MM.1S (cell line): ENCODE results near the gene GLRA3.

Experiments used
- DNase-seq: peaks from one replicate; pipeline ENCODE4 v3.0.0-alpha.2; 2015
- H2AFZ ChIP-seq: fragments of 300-600 bp; sonication (generic); 2 replicates; pipeline ENCODE4 v1.6.0; 2016; ENCODE audit warnings: antibody characterized with exemption, low read length
- H3F3A ChIP-seq: fragments of 300-600 bp; sonication (generic); 2 replicates; pipeline ENCODE4 v1.6.1; 2016; ENCODE audit warnings: mild to moderate bottlenecking, antibody characterized with exemption, low read length, moderate library complexity, mixed read lengths; ENCODE audit not compliant: insufficient read depth
- H3K27ac ChIP-seq: fragments of 300-600 bp; sonication (generic); 2 replicates; pipeline ENCODE4 v1.5.1; 2016; ENCODE audit warnings: mild to moderate bottlenecking, low read length
- H3K27me3 ChIP-seq: fragments of 300-600 bp; sonication (generic); replicated peaks from 2 replicates; pipeline ENCODE4 v1.6.0; 2016; ENCODE audit warnings: low read length; ENCODE audit not compliant: insufficient read depth
- H3K36me3 ChIP-seq: fragments of 300-600 bp; sonication (generic); replicated peaks from 2 replicates; pipeline ENCODE4 v1.6.1; 2016; ENCODE audit warnings: mild to moderate bottlenecking, low read length, mixed read lengths; ENCODE audit not compliant: insufficient read depth
- H3K4me1 ChIP-seq: fragments of 300-600 bp; sonication (generic); 2 replicates; pipeline ENCODE4 v1.6.1; 2016; ENCODE audit warnings: low read length, mixed read lengths
- H3K4me2 ChIP-seq: fragments of 300-600 bp; sonication (generic); 2 replicates; pipeline ENCODE4 v1.6.0; 2016; ENCODE audit warnings: low read depth, low read length
- H3K4me3 ChIP-seq: fragments of 300-600 bp; sonication (generic); 2 replicates; pipeline ENCODE4 v1.5.1; 2016; ENCODE audit warnings: low read length, mixed read lengths
- H3K79me2 ChIP-seq: fragments of 300-600 bp; sonication (generic); 2 replicates; pipeline ENCODE4 v1.6.1; 2016; ENCODE audit warnings: mixed run types, low read length, mixed read lengths
- H3K9ac ChIP-seq: fragments of 300-600 bp; sonication (generic); 2 replicates; pipeline ENCODE4 v1.6.1; 2016; ENCODE audit warnings: low read length, mixed read lengths
- H3K9me2 ChIP-seq: fragments of 300-600 bp; sonication (generic); replicated peaks from 2 replicates; pipeline ENCODE4 v1.6.1; 2016; ENCODE audit warnings: mild to moderate bottlenecking, low read length, mixed read lengths; ENCODE audit not compliant: insufficient read depth
- H3K9me3 ChIP-seq: fragments of 300-600 bp; sonication (generic); replicated peaks from 2 replicates; pipeline ENCODE4 v1.6.1; 2016; ENCODE audit warnings: mild to moderate bottlenecking, low read length, mixed read lengths; ENCODE audit not compliant: insufficient read depth
- H4K20me1 ChIP-seq: fragments of 300-600 bp; sonication (generic); 2 replicates; pipeline ENCODE4 v1.6.1; 2016; ENCODE audit warnings: mild to moderate bottlenecking, low read length, moderate library complexity, mixed read lengths; ENCODE audit not compliant: insufficient read depth
- EZH2 ChIP-seq: fragments of 300-600 bp; sonication (generic); optimal IDR thresholded peaks from 2 replicates; pipeline ENCODE3; 2017; ENCODE audit warnings: low read depth, mild to moderate bottlenecking, antibody characterized with exemption, low read length, mixed read lengths
- EZH2phosphoT487 ChIP-seq: fragments of 300-600 bp; sonication (generic); IDR thresholded peaks from 2 replicates; pipeline ENCODE4 v1.6.1; 2018; ENCODE audit warnings: antibody characterized with exemption, low read length
- TF ChIP-seq, protein P1 (sequence below): fragments of 300-600 bp; sonication (generic); IDR thresholded peaks from 2 replicates; pipeline ENCODE4 v1.5.1; 2016; ENCODE audit warnings: antibody characterized with exemption, low read length, mixed read lengths

Gene GLRA3

DNA sequence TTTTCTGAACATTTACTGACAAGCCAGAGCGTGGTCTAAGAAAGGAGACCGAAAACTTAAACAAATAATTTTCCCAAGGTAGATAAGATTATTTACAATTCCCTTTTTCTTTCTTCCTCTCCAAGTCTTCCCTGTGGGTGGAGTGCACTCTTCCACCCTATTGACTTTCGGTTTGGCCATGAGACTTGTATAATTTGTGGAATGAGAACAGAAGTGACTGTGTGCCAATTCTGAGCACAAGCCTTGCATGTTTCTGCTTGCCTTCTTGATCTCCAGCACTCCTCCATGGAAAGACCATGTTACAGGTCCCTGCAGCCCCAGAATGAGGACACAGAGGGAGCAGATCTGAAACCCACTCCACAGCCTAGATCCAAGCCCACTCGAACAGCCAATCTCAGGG is 156.8 kb downstream of the GLRA3 start:
- no peaks in the 10 kb centered on the region for H3K4me1 ChIP-seq
- H2AFZ ChIP-seq = no peak overlapping the region
- H3K4me3 ChIP-seq = no peak overlapping the region
- no peaks in the 10 kb centered on the region for H3K9me2 ChIP-seq
- no peak overlapping the region for H3K27ac ChIP-seq
- H3K4me2 ChIP-seq = no peak overlapping the region
- H3K79me2 ChIP-seq = no peaks in the 10 kb centered on the region
- no peaks in the 10 kb centered on the region for H3F3A ChIP-seq
- DNase-seq = no peak
- H4K20me1 ChIP-seq = no peaks in the 10 kb centered on the region
- no peaks in the 10 kb centered on the region for H3K9me3 ChIP-seq
- H3K27me3 ChIP-seq = no peaks in the 10 kb centered on the region
- TF ChIP-seq, protein P1, sequence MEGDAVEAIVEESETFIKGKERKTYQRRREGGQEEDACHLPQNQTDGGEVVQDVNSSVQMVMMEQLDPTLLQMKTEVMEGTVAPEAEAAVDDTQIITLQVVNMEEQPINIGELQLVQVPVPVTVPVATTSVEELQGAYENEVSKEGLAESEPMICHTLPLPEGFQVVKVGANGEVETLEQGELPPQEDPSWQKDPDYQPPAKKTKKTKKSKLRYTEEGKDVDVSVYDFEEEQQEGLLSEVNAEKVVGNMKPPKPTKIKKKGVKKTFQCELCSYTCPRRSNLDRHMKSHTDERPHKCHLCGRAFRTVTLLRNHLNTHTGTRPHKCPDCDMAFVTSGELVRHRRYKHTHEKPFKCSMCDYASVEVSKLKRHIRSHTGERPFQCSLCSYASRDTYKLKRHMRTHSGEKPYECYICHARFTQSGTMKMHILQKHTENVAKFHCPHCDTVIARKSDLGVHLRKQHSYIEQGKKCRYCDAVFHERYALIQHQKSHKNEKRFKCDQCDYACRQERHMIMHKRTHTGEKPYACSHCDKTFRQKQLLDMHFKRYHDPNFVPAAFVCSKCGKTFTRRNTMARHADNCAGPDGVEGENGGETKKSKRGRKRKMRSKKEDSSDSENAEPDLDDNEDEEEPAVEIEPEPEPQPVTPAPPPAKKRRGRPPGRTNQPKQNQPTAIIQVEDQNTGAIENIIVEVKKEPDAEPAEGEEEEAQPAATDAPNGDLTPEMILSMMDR = no peak
- TF ChIP-seq EZH2 (no peak), EZH2phosphoT487 (no peak)
- H3K9ac ChIP-seq = no peak overlapping the region
- no peaks in the 10 kb centered on the region for H3K36me3 ChIP-seq

DNA sequence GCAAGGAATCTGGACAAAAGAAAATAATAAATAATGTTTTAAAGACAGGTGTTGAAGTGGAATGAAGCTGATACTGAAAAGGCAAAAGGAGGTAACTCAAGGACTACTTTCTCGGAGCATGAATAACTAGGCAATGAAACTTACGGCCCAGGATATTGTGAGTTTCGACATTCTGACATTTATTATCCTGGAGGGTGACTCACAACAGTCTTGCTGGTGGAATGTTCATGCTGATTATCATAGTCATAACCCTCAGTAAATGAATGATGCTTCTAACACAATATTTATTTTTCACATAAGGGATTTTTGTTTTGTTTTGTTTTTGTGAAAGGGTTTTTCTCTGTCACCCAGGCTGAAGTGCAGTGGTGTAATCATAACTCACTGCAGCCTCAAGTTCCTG is 159.8 kb downstream of the GLRA3 start:
- Histone ChIP-seq H3K9me2 (no peaks in the 10 kb centered on the region), H2AFZ (no peak overlapping the region), H3F3A (no peaks in the 10 kb centered on the region), H3K9me3 (no peaks in the 10 kb centered on the region), H3K4me3 (no peak overlapping the region), H3K79me2 (no peaks in the 10 kb centered on the region), H3K36me3 (no peaks in the 10 kb centered on the region), H3K4me2 (no peak overlapping the region), H3K27me3 (no peaks in the 10 kb centered on the region), H3K4me1 (no peaks in the 10 kb centered on the region), H3K27ac (no peak overlapping the region), H4K20me1 (no peaks in the 10 kb centered on the region), H3K9ac (no peak overlapping the region)
- no peak for DNase-seq
- no peak for TF ChIP-seq EZH2phosphoT487
- TF ChIP-seq, protein P1 = no peak
- no peak for TF ChIP-seq EZH2

DNA sequence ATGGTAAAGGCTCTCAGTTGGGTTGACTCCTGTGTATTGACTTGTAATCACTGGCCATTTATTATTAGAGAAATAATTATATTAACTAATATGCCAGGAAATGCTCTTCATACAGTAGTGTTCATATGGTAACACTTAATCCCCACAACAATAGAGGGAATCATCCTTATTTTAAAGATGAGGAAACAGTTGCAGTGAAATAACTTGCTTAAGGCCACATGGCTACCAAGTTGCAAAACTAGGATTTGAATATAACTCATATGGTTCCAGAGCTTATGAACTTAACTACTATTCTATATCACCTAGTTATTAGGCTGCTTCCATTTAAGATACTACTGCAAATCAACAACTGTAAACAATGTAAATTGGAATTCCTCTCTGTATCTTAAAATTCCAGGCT is 163.2 kb downstream of the GLRA3 start:
- H3K27me3 ChIP-seq = no peaks in the 10 kb centered on the region
- no peaks in the 10 kb centered on the region for H3K4me1 ChIP-seq
- H2AFZ ChIP-seq = no peak overlapping the region
- H3K9me2 ChIP-seq = no peaks in the 10 kb centered on the region
- no peak overlapping the region for H3K27ac ChIP-seq
- H3K36me3 ChIP-seq = no peaks in the 10 kb centered on the region
- no peak overlapping the region for H3K4me3 ChIP-seq
- H3F3A ChIP-seq = no peaks in the 10 kb centered on the region
- no peaks in the 10 kb centered on the region for H3K79me2 ChIP-seq
- no peak overlapping the region for H3K9ac ChIP-seq
- no peak overlapping the region for H3K4me2 ChIP-seq
- H4K20me1 ChIP-seq = no peaks in the 10 kb centered on the region
- no peak for TF ChIP-seq EZH2phosphoT487
- TF ChIP-seq EZH2 = no peak
- TF ChIP-seq, protein P1 = no peak
- DNase-seq = no peak
- no peaks in the 10 kb centered on the region for H3K9me3 ChIP-seq

DNA sequence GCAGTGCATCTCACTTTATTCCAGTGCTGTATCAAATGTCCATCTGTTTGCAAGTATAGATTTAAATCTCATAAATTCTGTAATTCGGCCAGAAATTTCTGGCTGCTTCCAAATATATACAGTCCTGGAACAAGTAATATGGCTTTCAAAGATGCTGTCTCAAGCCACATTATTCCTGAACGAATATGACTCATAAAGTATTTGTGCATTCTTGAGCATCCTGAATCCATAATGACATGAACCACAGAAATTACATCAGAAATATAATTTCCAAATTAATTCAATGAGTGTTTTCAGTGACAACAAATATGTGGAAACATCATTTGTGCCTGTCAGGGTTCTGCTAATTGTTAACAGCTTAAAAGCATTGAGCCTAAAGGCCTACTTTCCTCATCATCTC is 165.8 kb downstream of the GLRA3 start:
- no peaks in the 10 kb centered on the region for H3K36me3 ChIP-seq
- no peak overlapping the region for H3K9ac ChIP-seq
- no peak overlapping the region for H3K27ac ChIP-seq
- no peaks in the 10 kb centered on the region for H3K9me2 ChIP-seq
- no peaks in the 10 kb centered on the region for H3K4me1 ChIP-seq
- H2AFZ ChIP-seq = no peak overlapping the region
- no peak overlapping the region for H3K4me2 ChIP-seq
- H4K20me1 ChIP-seq = no peaks in the 10 kb centered on the region
- no peaks in the 10 kb centered on the region for H3F3A ChIP-seq
- no peaks in the 10 kb centered on the region for H3K79me2 ChIP-seq
- no peak overlapping the region for H3K4me3 ChIP-seq
- TF ChIP-seq, protein P1 = no peak
- TF ChIP-seq EZH2phosphoT487 (no peak), EZH2 (no peak)
- DNase-seq = no peak
- no peaks in the 10 kb centered on the region for H3K27me3 ChIP-seq
- no peaks in the 10 kb centered on the region for H3K9me3 ChIP-seq
